Measurements from ENCODE around the gene DNAJB1. TPM values are rescaled to one million over a fixed set of nuclear protein-coding genes. Genes with fewer than 3 reads are reported as not detected.

DNAJB1 gene
- total and polyA plus RNA-seq, 10 of the 15 experiments (the other 5 are each of a cell fraction or from before 2014, with no cell fraction given), result 4.8 to 65.8 (median 34.9) TPM

GRCh38 chr19:14507704-14508542 lies 10.3 kb downstream of the DNAJB1 start:
- no peak for FAIRE-seq
- Histone ChIP-seq H3K4me3 (no peak overlapping the region), H3K9ac (ENCODE audit: control insufficient read depth, insufficient read depth, low read length) (no peak overlapping the region), H4K20me1 (ENCODE audit: control insufficient read depth, insufficient read depth) (no peaks in the 10 kb centered on the region), H3K4me2 (ENCODE audit: control insufficient read depth, insufficient read depth) (no peak overlapping the region), H3K79me2 (ENCODE audit: control insufficient read depth, insufficient read depth, low read length) (no peaks in the 10 kb centered on the region), H3K4me1 (ENCODE audit: control insufficient read depth, insufficient read depth, low read length) (peaks cover 4% of the 10 kb centered on the region; the same call in 1 of the 2 replicates), H3K36me3 (ENCODE audit: control insufficient read depth in 2 of 2, insufficient read depth in 2 of 2, low read length in 1 of 2) (no peaks in the 10 kb centered on the region), H2AFZ (ENCODE audit: control insufficient read depth, low read depth, low read length) (no peak overlapping the region), H3K9me3 (replicated peaks; ENCODE audit: control insufficient read depth, insufficient read depth, low read length) (no peaks in the 10 kb centered on the region), H3K27ac (ENCODE audit: control insufficient read depth, insufficient read depth) (no peak overlapping the region), H3K27me3 (replicated peaks in 1 of 2; ENCODE audit: control insufficient read depth in 2 of 2, insufficient read depth in 2 of 2, low read length in 1 of 2) (no peaks in the 10 kb centered on the region)
- CTCF ChIA-PET, result interaction anchor here (1.2 to 5.3 kb wide), 3 partner anchors 10 to 225 kb away, joined by 3 to 41 read pairs (median 4); partner anchors contain the start of gene DNAJB1
- no peak for ATAC-seq
- no peak for DNase-seq (ENCODE audit: low read depth, low spot score)
- TF ChIP-seq CBX3 (IDR thresholded peaks at IDR 0.05; ENCODE audit: borderline replicate concordance, low read depth) (no peak), WRNIP1 (IDR thresholded peaks at IDR 0.05; ENCODE audit: borderline replicate concordance, low read depth, low read length) (no peak), NR2C2 (IDR thresholded peaks at IDR 0.05; ENCODE audit: borderline replicate concordance, control insufficient read depth, insufficient read length, low read depth) (no peak), ZNF687 (IDR thresholded peaks at IDR 0.05) (no peak), BHLHE40 (IDR thresholded peaks at IDR 0.05; ENCODE audit: borderline replicate concordance in 1 of 2, low read depth in 2 of 2, low read length in 1 of 2) (no peak), ELK1 (IDR thresholded peaks at IDR 0.05; ENCODE audit: low read depth, low read length) (no peak), SMAD1 (IDR thresholded peaks at IDR 0.05; ENCODE audit: low read depth, partially characterized antibody) (no peak), REST (IDR thresholded peaks at IDR 0.05; ENCODE audit: low read depth, low read length) (no peak)
- RAD21 ChIA-PET (ENCODE audit: unreplicated experiment), result interaction anchor here (0.9 kb wide), 1 partner anchor 178 kb away, joined by 3 read pairs; no protein-coding TSS in a partner anchor
- no TSS peak for BruUV-seq (replicated peaks)
- 83% methylated on average over 12 of the region's 12 CpGs for WGBS (ENCODE audit: insufficient coverage, insufficient replicate concordance, low lambda C conversion rate, missing lambda C conversion rate)
- POLR2A ChIA-PET, result interaction anchor here (0.5 kb wide), 1 partner anchor 379 kb away, joined by 3 read pairs; no protein-coding TSS in a partner anchor
- in situ Hi-C loops (cut with MboI) (no loop called here), intact Hi-C loops (cut with micrococcal nuclease; ENCODE audit: unreplicated experiment) (no loop called here)
- SMC1A ChIA-PET (ENCODE audit: uncharacterized antibody, unreplicated experiment), result interaction anchor here (1.3 kb wide), 1 partner anchor 10 kb away, joined by 4 read pairs; the partner anchor contains the start of gene DNAJB1
